ENCODE data around the gene UBA6.

- TF ChIP-seq FOXP4 (CRISPR knock-in tag; IDR thresholded peaks at IDR 0.05) (no peak), GABPB1 (CRISPR knock-in tag; IDR thresholded peaks at IDR 0.05) (no peak), USF2 (CRISPR knock-in tag; IDR thresholded peaks at IDR 0.05) (no peak), CTCF (IDR thresholded peaks at IDR 0.05) (no peak), E2F5 (CRISPR knock-in tag; IDR thresholded peaks at IDR 0.05) (no peak), SP1 (CRISPR knock-in tag; conservative IDR thresholded peaks at IDR 0.05) (no peak), SMAD3 (CRISPR knock-in tag; IDR thresholded peaks at IDR 0.05; ENCODE audit: borderline replicate concordance) (no peak), NFE2L1 (CRISPR knock-in tag; IDR thresholded peaks at IDR 0.05) (no peak), JUN (CRISPR knock-in tag; IDR thresholded peaks at IDR 0.05) (no peak), ATF2 (CRISPR knock-in tag; IDR thresholded peaks at IDR 0.05; ENCODE audit: borderline replicate concordance, low read depth) (no peak)
Measured at GRCh38 chr4:67660418-67660817, 40.5 kb downstream of the UBA6 start.
